PC-3 (cell line): ENCODE measurements around the gene SMIM36. TPM values are rescaled to one million over a fixed set of nuclear protein-coding genes. Genes with fewer than 3 reads are reported as not detected.

Experiments
- ATAC-seq: fragments of 200-7000 bp; cut with Tn5 transposase; 2 replicates; pipeline ENCODE4 v1.9.1; 2020; ENCODE audit warnings: mild to moderate bottlenecking, moderate library complexity
- BruUV-seq: library from RNA; stranded (reverse); fragments of 400-500 nt; replicated peaks from 2 replicates; lab custom pipeline; 2021; lab: Mats Ljungman, UMichigan
- CTCF ChIA-PET: fragments of 300-600 bp; sonication (Branson Sonifier 250); formaldehyde crosslinking; loops from one replicate; lab custom pipeline; 2022; ENCODE audit warnings: antibody characterized with exemption; lab: Charles Lee
- POLR2A ChIA-PET: fragments of 300-600 bp; sonication (Branson Sonifier 250); formaldehyde crosslinking; loops from one replicate; lab custom pipeline; 2022; ENCODE audit warnings: antibody characterized with exemption; ENCODE audit not compliant: unreplicated experiment; lab: Charles Lee
- DNase-seq: peaks from one replicate; pipeline ENCODE4 v3.0.0-alpha.2; 2015
- H2AFZ ChIP-seq: fragments of 300-600 bp; sonication (generic); 2 replicates; pipeline ENCODE4 v1.6.0; 2016; ENCODE audit warnings: antibody characterized with exemption, low read length
- H3F3A ChIP-seq: fragments of 300-600 bp; sonication (generic); one replicate; pipeline ENCODE4 v1.6.0; 2017; ENCODE audit warnings: antibody characterized with exemption, low read length, control low read depth, mild to moderate bottlenecking; ENCODE audit not compliant: unreplicated experiment
- H3K27ac ChIP-seq: fragments of 300-600 bp; sonication (generic); 2 replicates; pipeline ENCODE4 v1.5.1; 2016; ENCODE audit warnings: mild to moderate bottlenecking, low read length
- H3K27me3 ChIP-seq: fragments of 300-600 bp; sonication (generic); 2 replicates; pipeline ENCODE4 v1.6.1; 2016; ENCODE audit warnings: low read length, mixed read lengths
- H3K36me3 ChIP-seq: fragments of 300-600 bp; sonication (generic); 2 replicates; pipeline ENCODE4 v1.6.1; 2016; ENCODE audit warnings: low read depth, mixed run types, low read length, mixed read lengths
- H3K4me1 ChIP-seq: fragments of 300-600 bp; sonication (generic); 2 replicates; pipeline ENCODE4 v1.5.1; 2016; ENCODE audit warnings: low read length; ENCODE audit not compliant: insufficient read depth
- H3K4me2 ChIP-seq: fragments of 300-600 bp; sonication (generic); 2 replicates; pipeline ENCODE4 v1.6.0; 2016; ENCODE audit warnings: low read length
- H3K4me3 ChIP-seq: fragments of 300-600 bp; sonication (generic); 2 replicates; pipeline ENCODE4 v1.5.1; 2016; ENCODE audit warnings: mild to moderate bottlenecking, low read length, mixed read lengths
- H3K79me2 ChIP-seq: fragments of 300-600 bp; sonication (generic); 2 replicates; pipeline ENCODE4 v1.6.1; 2017; ENCODE audit warnings: low read length, mixed read lengths
- H3K9ac ChIP-seq: fragments of 300-600 bp; sonication (generic); 2 replicates; pipeline ENCODE4 v1.6.0; 2016; ENCODE audit warnings: mild to moderate bottlenecking, low read length
- H3K9me2 ChIP-seq: fragments of 300-600 bp; sonication (generic); replicated peaks from 2 replicates; pipeline ENCODE4 v1.6.1; 2016; ENCODE audit warnings: mixed run types, low read length, mixed read lengths
- H3K9me3 ChIP-seq: fragments of 300-600 bp; sonication (generic); 2 replicates; pipeline ENCODE4 v1.6.1; 2016; ENCODE audit warnings: low read length, mixed read lengths
- H4K20me1 ChIP-seq: fragments of 300-600 bp; sonication (generic); 2 replicates; pipeline ENCODE4 v1.6.1; 2016; ENCODE audit warnings: low read length, mixed read lengths
- CTCF ChIP-seq: fragments of 300-600 bp; sonication (generic); conservative IDR thresholded peaks from 2 replicates; pipeline ENCODE4 v1.5.1; 2017; ENCODE audit warnings: antibody characterized with exemption, low read depth, mild to moderate bottlenecking, low read length
- EZH2 ChIP-seq: fragments of 300-600 bp; sonication (generic); IDR thresholded peaks from one replicate; pipeline ENCODE4 v1.6.1; 2017; ENCODE audit warnings: antibody characterized with exemption, mild to moderate bottlenecking, low read length; ENCODE audit not compliant: unreplicated experiment
- EZH2phosphoT487 ChIP-seq: fragments of 300-600 bp; sonication (generic); IDR thresholded peaks from 2 replicates; pipeline ENCODE4 v1.6.1; 2018; ENCODE audit warnings: mild to moderate bottlenecking, antibody characterized with exemption, low read length, borderline replicate concordance
- intact Hi-C: fragments of 100-400 bp; cut with micrococcal nuclease; formaldehyde crosslinking; loops from 2 replicates; pipeline ENCODE4 v1.9.0; 2023
- total RNA-seq: library from RNA; depleted of rRNA; stranded (reverse); fragments of >200 nt; gene quantifications from 2 replicates; pipeline ENCODE4 v1.2.3, GENCODE V29; 2014

The SMIM36 gene
- total RNA-seq, 1 experiment from 2014 or later: not detected

DNA sequence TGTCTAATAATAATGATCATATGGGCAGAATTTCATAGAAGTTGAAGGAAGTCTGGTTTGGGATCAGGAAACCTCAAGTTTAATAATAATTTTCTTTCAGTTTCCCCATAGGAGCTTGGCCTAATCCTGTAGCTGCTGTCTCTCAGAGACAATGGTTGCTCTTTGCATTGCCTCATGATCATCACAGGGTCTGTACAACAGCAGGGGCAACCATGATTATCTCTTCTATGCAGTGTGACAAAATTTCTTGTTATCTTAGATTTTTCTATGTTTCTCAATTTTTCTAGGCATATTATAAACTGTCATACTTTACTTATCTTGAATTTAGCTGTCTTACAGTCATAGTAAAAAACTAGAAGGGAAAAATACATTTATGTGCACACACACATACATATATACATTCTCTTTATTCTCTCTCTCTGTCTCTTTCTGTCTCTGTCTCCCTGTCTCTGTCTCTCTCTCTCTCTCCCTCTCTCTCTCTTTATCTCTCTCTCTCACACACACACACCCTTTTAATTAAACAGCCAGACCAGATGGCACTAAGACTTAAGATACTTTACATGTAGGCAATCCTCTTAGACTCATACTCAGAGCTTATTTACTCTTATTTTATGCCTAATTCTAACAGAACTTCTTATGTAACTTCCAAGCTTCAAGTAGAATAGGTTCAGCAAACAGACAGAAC, 30.5 kb downstream of the SMIM36 start:
- no peaks in the 10 kb centered on the region for H3K79me2 ChIP-seq
- no peak for TF ChIP-seq EZH2
- no peak for TF ChIP-seq EZH2phosphoT487
- TF ChIP-seq CTCF: no peak
- intact Hi-C loops: no loop called here
- no peaks in the 10 kb centered on the region for H3K36me3 ChIP-seq
- no peak overlapping the region for H2AFZ ChIP-seq
- no TSS peak for BruUV-seq
- ATAC-seq (no peak), DNase-seq (no peak)
- H3K27ac ChIP-seq: no peak overlapping the region
- POLR2A ChIA-PET: no interaction called here
- H3K4me1 ChIP-seq: no peaks in the 10 kb centered on the region
- H3K4me2 ChIP-seq: no peak overlapping the region
- H4K20me1 ChIP-seq: no peaks in the 10 kb centered on the region
- H3K27me3 ChIP-seq: no peaks in the 10 kb centered on the region
- H3K9me2 ChIP-seq: no peaks in the 10 kb centered on the region; the same call in 1 of the 2 replicates
- CTCF ChIA-PET: no interaction called here
- H3K9me3 ChIP-seq: no peaks in the 10 kb centered on the region
- H3K9ac ChIP-seq: no peak overlapping the region
- H3K4me3 ChIP-seq: no peak overlapping the region
- no peaks in the 10 kb centered on the region for H3F3A ChIP-seq

DNA sequence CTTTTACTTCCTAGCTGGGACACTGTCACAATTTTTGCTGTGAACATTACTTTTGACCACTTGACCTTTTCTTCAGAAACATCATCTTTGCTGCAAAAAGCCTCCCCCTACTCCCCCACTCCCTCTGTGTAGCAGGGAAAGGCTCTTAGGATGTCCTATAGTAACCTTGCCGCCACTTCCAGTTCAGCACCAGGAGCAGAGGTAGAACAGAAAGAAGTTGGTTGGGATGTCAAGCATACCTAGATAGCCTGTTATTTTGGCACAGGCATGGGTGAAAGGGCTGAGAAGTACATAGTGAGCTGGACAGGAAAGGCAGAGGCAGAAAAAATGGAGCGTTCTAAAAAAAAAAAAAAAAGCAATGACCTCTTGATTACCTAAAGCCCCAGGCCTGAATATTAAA, 31.3 kb downstream of the SMIM36 start:
- Histone ChIP-seq H3K9ac (no peak overlapping the region), H3K4me3 (no peak overlapping the region), H3K36me3 (no peaks in the 10 kb centered on the region), H3K79me2 (no peaks in the 10 kb centered on the region), H3K27me3 (no peaks in the 10 kb centered on the region), H3K4me1 (no peaks in the 10 kb centered on the region), H3K9me3 (no peaks in the 10 kb centered on the region), H4K20me1 (no peaks in the 10 kb centered on the region), H3K4me2 (no peak overlapping the region), H3K9me2 (no peaks in the 10 kb centered on the region; the same call in 1 of the 2 replicates), H3F3A (no peaks in the 10 kb centered on the region), H3K27ac (no peak overlapping the region), H2AFZ (no peak overlapping the region)
- ChIA-PET POLR2A (no interaction called here), CTCF (no interaction called here)
- BruUV-seq: no TSS peak
- TF ChIP-seq EZH2phosphoT487 (no peak), CTCF (no peak)
- ATAC-seq (no peak), DNase-seq (no peak)
- intact Hi-C loops: no loop called here

DNA sequence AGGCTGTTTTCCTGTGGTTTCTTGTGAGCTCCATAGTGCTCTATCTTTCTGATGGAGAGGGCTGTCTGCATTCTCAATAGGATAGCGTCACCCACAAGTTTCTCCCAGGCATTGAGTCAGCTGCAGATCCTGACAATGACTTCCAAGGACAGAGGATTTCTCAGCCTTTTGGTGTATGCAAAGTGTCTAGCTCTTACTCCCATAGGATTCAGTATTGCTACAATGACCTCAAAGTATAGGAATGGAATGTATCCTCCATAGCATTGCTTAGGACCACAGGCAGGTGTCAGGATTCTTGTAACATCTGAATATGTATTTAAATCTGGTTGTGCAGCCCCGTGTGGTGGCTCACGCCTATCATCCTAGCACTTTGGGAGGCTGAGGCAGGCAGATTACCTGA, 32.3 kb downstream of the SMIM36 start:
- H3K4me2 ChIP-seq: no peak overlapping the region

More for the DNA sequence above, 32.3 kb downstream of the SMIM36 start:
- H3F3A ChIP-seq: no peaks in the 10 kb centered on the region
- no peak overlapping the region for H3K27ac ChIP-seq
- H3K36me3 ChIP-seq: no peaks in the 10 kb centered on the region
- no peak overlapping the region for H3K4me3 ChIP-seq
- no peak overlapping the region for H2AFZ ChIP-seq
- no peaks in the 10 kb centered on the region for H3K9me3 ChIP-seq
- no peak for TF ChIP-seq EZH2phosphoT487
- no peak for TF ChIP-seq CTCF
- TF ChIP-seq EZH2: no peak
- H3K27me3 ChIP-seq: no peaks in the 10 kb centered on the region
- H3K79me2 ChIP-seq: no peaks in the 10 kb centered on the region
- H3K4me1 ChIP-seq: no peaks in the 10 kb centered on the region
- BruUV-seq: no TSS peak
- no peak for ATAC-seq
- H3K9ac ChIP-seq: no peak overlapping the region
- intact Hi-C loops: no loop called here
- POLR2A ChIA-PET: no interaction called here
- no peaks in the 10 kb centered on the region for H4K20me1 ChIP-seq
- no peaks in the 10 kb centered on the region; the same call in 1 of the 2 replicates for H3K9me2 ChIP-seq
- CTCF ChIA-PET: no interaction called here
- DNase-seq: no peak
